Thymus (tissue), 11 donors: ENCODE data around the gene MGLL. TPM values are rescaled to one million over a fixed set of nuclear protein-coding genes. Genes with fewer than 3 reads are reported as not detected.

Experiments used
- DNase-seq, 9 donors: peaks; one replicate each; pipeline ENCODE4 v3.0.0-alpha.2; 2013; ENCODE audit warnings: low spot score in 9 of 9, low read depth in 6 of 9, missing footprints in 1 of 9
- H3K27ac ChIP-seq, 2 donors: one replicate each; pipeline ENCODE4 v1.5.1; 2013; ENCODE audit warnings: control low read depth in 1 of 2, low read depth in 1 of 2, low read length in 1 of 2, mild to moderate bottlenecking in 1 of 2, moderate library complexity in 1 of 2
- H3K27me3 ChIP-seq, 2 donors: one replicate each; pipeline ENCODE4 v1.5.1; 2013; ENCODE audit warnings: low read length in 1 of 2; ENCODE audit not compliant: control insufficient read depth in 2 of 2, insufficient read depth in 1 of 2
- H3K36me3 ChIP-seq, 2 donors: one replicate each; pipeline ENCODE4 v1.5.1; 2013; ENCODE audit warnings: low read length in 1 of 2, mild to moderate bottlenecking in 1 of 2, moderate library complexity in 1 of 2; ENCODE audit not compliant: control insufficient read depth in 2 of 2, insufficient read depth in 2 of 2
- H3K4me1 ChIP-seq, 2 donors: one replicate each; pipeline ENCODE4 v1.5.1; 2013; ENCODE audit warnings: low read length in 2 of 2; ENCODE audit not compliant: control insufficient read depth in 2 of 2, insufficient read depth in 2 of 2
- H3K4me3 ChIP-seq, 2 donors: one replicate each; pipeline ENCODE4 v1.5.1; 2013; ENCODE audit warnings: low read length in 2 of 2, control low read depth in 1 of 2, mild to moderate bottlenecking in 1 of 2
- H3K9me3 ChIP-seq, 2 donors: one replicate each; pipeline ENCODE4 v1.5.1; 2013; ENCODE audit warnings: low read length in 1 of 2, mild to moderate bottlenecking in 1 of 2; ENCODE audit not compliant: control insufficient read depth in 2 of 2, insufficient read depth in 1 of 2
- WGBS: extraction: QIAGEN DNeasy Blood & Tissue Kit; methylation state at CpG from one replicate; pipeline ENCODE4 v1.1.7; 2013; 5-methylcytosine and 5-hydroxymethylcytosine counted together
- polyA plus RNA-seq: library from polyadenylated mRNA; stranded (reverse); fragments of 200-250 nt; gene quantifications from one replicate; pipeline ENCODE4 v1.2.3, GENCODE V29; 2013
- total RNA-seq: library from RNA; stranded (reverse); fragments of 120-200 nt; gene quantifications from one replicate; pipeline ENCODE4 v1.2.4, GENCODE V29; 2013
- donor health status: healthy.

The MGLL gene
- total and polyA plus RNA-seq, 2 donors = 5.4 to 15.2 TPM

- Histone ChIP-seq H3K9me3 (no peaks in the 10 kb centered on the region), H3K36me3 (no peaks in the 10 kb centered on the region), H3K4me3 (no peak overlapping the region), H3K27ac (no peak overlapping the region), H3K27me3 (no peaks in the 10 kb centered on the region), H3K4me1 (peaks cover 6 to 17% of the 10 kb centered on the region in 2 donors)
- no peak for DNase-seq
- 97% methylated on average over 15 of the region's 15 CpGs for WGBS
Observed at GRCh38 chr3:127720161-127720823, 102.0 kb downstream of the MGLL start.

GRCh38 chr3:127719369-127719768, 102.9 kb downstream of the MGLL start:
- no peak overlapping the region for H3K27ac ChIP-seq
- no peak overlapping the region for H3K4me3 ChIP-seq
- no peak for DNase-seq
- H3K4me1 ChIP-seq = peaks cover 6 to 17% of the 10 kb centered on the region in 2 donors
- H3K27me3 ChIP-seq = no peaks in the 10 kb centered on the region
- no peaks in the 10 kb centered on the region for H3K9me3 ChIP-seq
- WGBS = 96% methylated on average over 8 of the region's 8 CpGs
- no peaks in the 10 kb centered on the region for H3K36me3 ChIP-seq

GRCh38 chr3:127718916-127719290, 103.4 kb downstream of the MGLL start:
- no peak for DNase-seq
- Histone ChIP-seq H3K27ac (no peak overlapping the region), H3K4me3 (no peak overlapping the region), H3K9me3 (no peaks in the 10 kb centered on the region), H3K36me3 (no peaks in the 10 kb centered on the region), H3K4me1 (peaks cover 6 to 20% of the 10 kb centered on the region in 2 donors), H3K27me3 (no peaks in the 10 kb centered on the region)
- 90% methylated on average over 3 of the region's 3 CpGs for WGBS

- H3K4me1 ChIP-seq = peaks cover 6 to 23% of the 10 kb centered on the region in 2 donors
- WGBS = 94% methylated on average over 7 of the region's 7 CpGs
- no peak for DNase-seq
Observed at GRCh38 chr3:127718245-127718915, 103.9 kb downstream of the MGLL start.

GRCh38 chr3:127717357-127718244, 104.7 kb downstream of the MGLL start:
- H3K27me3 ChIP-seq = no peaks in the 10 kb centered on the region
- H3K9me3 ChIP-seq = no peaks in the 10 kb centered on the region
- no peak overlapping the region for H3K27ac ChIP-seq
- no peaks in the 10 kb centered on the region for H3K36me3 ChIP-seq
- 93% methylated on average over 14 of the region's 14 CpGs for WGBS
- H3K4me1 ChIP-seq = peaks cover under 1 to 15% of the 10 kb centered on the region in 2 donors
- no peak overlapping the region for H3K4me3 ChIP-seq
- DNase-seq = no peak

More at GRCh38 chr3:127718245-127718915, 103.9 kb downstream of the MGLL start:
- H3K9me3 ChIP-seq = no peaks in the 10 kb centered on the region
- H3K27me3 ChIP-seq = no peaks in the 10 kb centered on the region
- no peak overlapping the region for H3K27ac ChIP-seq
- H3K36me3 ChIP-seq = no peaks in the 10 kb centered on the region
- no peak overlapping the region for H3K4me3 ChIP-seq

- WGBS = 97% methylated on average over 6 of the region's 6 CpGs
- H3K9me3 ChIP-seq = no peaks in the 10 kb centered on the region
- H3K36me3 ChIP-seq = no peaks in the 10 kb centered on the region
- no peak for DNase-seq
- H3K27ac ChIP-seq = no peak overlapping the region
- peaks cover 0 to 8% of the 10 kb centered on the region in 2 donors for H3K4me1 ChIP-seq
- H3K4me3 ChIP-seq = no peak overlapping the region
- no peaks in the 10 kb centered on the region for H3K27me3 ChIP-seq
Observed at GRCh38 chr3:127716384-127716783, 105.9 kb downstream of the MGLL start.

GRCh38 chr3:127715532-127715931, 106.8 kb downstream of the MGLL start:
- H3K4me1 ChIP-seq = peaks cover 0 to 8% of the 10 kb centered on the region in 2 donors
- no peak overlapping the region for H3K4me3 ChIP-seq
- H3K36me3 ChIP-seq = no peaks in the 10 kb centered on the region
- H3K9me3 ChIP-seq = no peaks in the 10 kb centered on the region
- H3K27me3 ChIP-seq = no peaks in the 10 kb centered on the region
- no peak overlapping the region for H3K27ac ChIP-seq
- WGBS = 85% methylated on average over 8 of the region's 8 CpGs
- DNase-seq = no peak

GRCh38 chr3:127714866-127715265, 107.4 kb downstream of the MGLL start:
- Histone ChIP-seq H3K4me1 (peaks cover 0 to 8% of the 10 kb centered on the region in 2 donors), H3K27me3 (no peaks in the 10 kb centered on the region), H3K27ac (no peak overlapping the region), H3K9me3 (no peaks in the 10 kb centered on the region), H3K36me3 (no peaks in the 10 kb centered on the region), H3K4me3 (no peak overlapping the region)
- WGBS = 98% methylated on average over 5 of the region's 5 CpGs
- DNase-seq = no peak

GRCh38 chr3:127714125-127714571, 108.2 kb downstream of the MGLL start:
- H3K4me3 ChIP-seq = no peak overlapping the region
- H3K4me1 ChIP-seq = peaks cover 0 to 8% of the 10 kb centered on the region in 2 donors
- no peak for DNase-seq
- no peaks in the 10 kb centered on the region for H3K9me3 ChIP-seq
- 91% methylated on average over 10 of the region's 10 CpGs for WGBS
- H3K36me3 ChIP-seq = no peaks in the 10 kb centered on the region
- no peaks in the 10 kb centered on the region for H3K27me3 ChIP-seq
- no peak overlapping the region for H3K27ac ChIP-seq
